MM.1S (cell line): ENCODE data around the gene CHD2.
A peak's percentile ranks its signal among the peaks of the same experiment; 100 is the strongest.

ENCODE experiments used
- DNase-seq: peaks from one replicate; pipeline ENCODE4 v3.0.0-alpha.2; 2015
- H2AFZ ChIP-seq: fragments of 300-600 bp; sonication (generic); 2 replicates; pipeline ENCODE4 v1.6.0; 2016; ENCODE audit warnings: antibody characterized with exemption, low read length
- H3F3A ChIP-seq: fragments of 300-600 bp; sonication (generic); 2 replicates; pipeline ENCODE4 v1.6.1; 2016; ENCODE audit warnings: mild to moderate bottlenecking, antibody characterized with exemption, low read length, moderate library complexity, mixed read lengths; ENCODE audit not compliant: insufficient read depth
- H3K27ac ChIP-seq: fragments of 300-600 bp; sonication (generic); 2 replicates; pipeline ENCODE4 v1.5.1; 2016; ENCODE audit warnings: mild to moderate bottlenecking, low read length
- H3K27me3 ChIP-seq: fragments of 300-600 bp; sonication (generic); replicated peaks from 2 replicates; pipeline ENCODE4 v1.6.0; 2016; ENCODE audit warnings: low read length; ENCODE audit not compliant: insufficient read depth
- H3K36me3 ChIP-seq: fragments of 300-600 bp; sonication (generic); replicated peaks from 2 replicates; pipeline ENCODE4 v1.6.1; 2016; ENCODE audit warnings: mild to moderate bottlenecking, low read length, mixed read lengths; ENCODE audit not compliant: insufficient read depth
- H3K4me1 ChIP-seq: fragments of 300-600 bp; sonication (generic); 2 replicates; pipeline ENCODE4 v1.6.1; 2016; ENCODE audit warnings: low read length, mixed read lengths
- H3K4me2 ChIP-seq: fragments of 300-600 bp; sonication (generic); 2 replicates; pipeline ENCODE4 v1.6.0; 2016; ENCODE audit warnings: low read depth, low read length
- H3K4me3 ChIP-seq: fragments of 300-600 bp; sonication (generic); 2 replicates; pipeline ENCODE4 v1.5.1; 2016; ENCODE audit warnings: low read length, mixed read lengths
- H3K79me2 ChIP-seq: fragments of 300-600 bp; sonication (generic); 2 replicates; pipeline ENCODE4 v1.6.1; 2016; ENCODE audit warnings: mixed run types, low read length, mixed read lengths
- H3K9ac ChIP-seq: fragments of 300-600 bp; sonication (generic); 2 replicates; pipeline ENCODE4 v1.6.1; 2016; ENCODE audit warnings: low read length, mixed read lengths
- H3K9me2 ChIP-seq: fragments of 300-600 bp; sonication (generic); replicated peaks from 2 replicates; pipeline ENCODE4 v1.6.1; 2016; ENCODE audit warnings: mild to moderate bottlenecking, low read length, mixed read lengths; ENCODE audit not compliant: insufficient read depth
- H3K9me3 ChIP-seq: fragments of 300-600 bp; sonication (generic); replicated peaks from 2 replicates; pipeline ENCODE4 v1.6.1; 2016; ENCODE audit warnings: mild to moderate bottlenecking, low read length, mixed read lengths; ENCODE audit not compliant: insufficient read depth
- H4K20me1 ChIP-seq: fragments of 300-600 bp; sonication (generic); 2 replicates; pipeline ENCODE4 v1.6.1; 2016; ENCODE audit warnings: mild to moderate bottlenecking, low read length, moderate library complexity, mixed read lengths; ENCODE audit not compliant: insufficient read depth
- EZH2 ChIP-seq: fragments of 300-600 bp; sonication (generic); optimal IDR thresholded peaks from 2 replicates; pipeline ENCODE3; 2017; ENCODE audit warnings: low read depth, mild to moderate bottlenecking, antibody characterized with exemption, low read length, mixed read lengths
- EZH2phosphoT487 ChIP-seq: fragments of 300-600 bp; sonication (generic); IDR thresholded peaks from 2 replicates; pipeline ENCODE4 v1.6.1; 2018; ENCODE audit warnings: antibody characterized with exemption, low read length
- TF ChIP-seq, protein P1 (sequence below): fragments of 300-600 bp; sonication (generic); IDR thresholded peaks from 2 replicates; pipeline ENCODE4 v1.5.1; 2016; ENCODE audit warnings: antibody characterized with exemption, low read length, mixed read lengths

The CHD2 gene

DNA sequence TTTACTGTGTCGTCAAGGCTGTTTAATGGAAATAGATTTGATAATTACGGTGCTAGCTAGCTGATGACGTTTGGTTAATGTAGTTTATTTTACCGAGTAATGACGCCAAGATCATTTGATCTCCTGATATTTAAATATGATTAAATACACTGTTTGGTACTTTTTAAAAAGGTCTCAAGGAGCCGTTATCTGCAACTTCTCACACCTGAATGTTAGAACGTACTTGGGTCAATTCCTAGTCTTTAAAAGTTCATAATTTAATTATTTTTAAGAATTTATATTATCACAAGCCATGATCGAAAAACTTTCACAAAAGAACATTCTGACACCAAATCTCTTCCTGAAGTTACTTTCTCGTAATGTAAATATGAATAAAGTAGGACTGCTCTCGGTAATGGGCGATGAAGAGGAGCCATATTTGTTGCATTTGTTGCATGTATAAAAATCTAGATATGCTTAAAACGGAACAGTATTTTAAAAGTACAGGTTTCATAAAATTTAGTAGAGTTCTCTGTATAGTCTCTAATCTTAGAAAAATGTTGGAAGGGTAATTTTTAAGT, 16.2 kb upstream of the CHD2 start:
- Histone ChIP-seq H3K27me3 (no peaks in the 10 kb centered on the region), H3K9me3 (no peaks in the 10 kb centered on the region), H2AFZ (no peak overlapping the region), H3F3A (0 out of 2 replicates have a peak, but pooled peaks cover 4% of the 10 kb centered on the region), H3K27ac (peak overlapping the region; percentile 83), H3K79me2 (peaks cover 61% of the 10 kb centered on the region), H3K4me1 (peaks cover 29% of the 10 kb centered on the region), H3K36me3 (peaks cover 22% of the 10 kb centered on the region; the same call in 1 of the 2 replicates), H3K4me2 (peak overlapping the region; percentile 67), H4K20me1 (peaks cover 3% of the 10 kb centered on the region; the same call in 1 of the 2 replicates), H3K9me2 (no peaks in the 10 kb centered on the region), H3K4me3 (peak overlapping the region; percentile 78), H3K9ac (peak overlapping the region; percentile 99)
- TF ChIP-seq EZH2phosphoT487: no peak
- no peak for TF ChIP-seq EZH2
- TF ChIP-seq, protein P1, sequence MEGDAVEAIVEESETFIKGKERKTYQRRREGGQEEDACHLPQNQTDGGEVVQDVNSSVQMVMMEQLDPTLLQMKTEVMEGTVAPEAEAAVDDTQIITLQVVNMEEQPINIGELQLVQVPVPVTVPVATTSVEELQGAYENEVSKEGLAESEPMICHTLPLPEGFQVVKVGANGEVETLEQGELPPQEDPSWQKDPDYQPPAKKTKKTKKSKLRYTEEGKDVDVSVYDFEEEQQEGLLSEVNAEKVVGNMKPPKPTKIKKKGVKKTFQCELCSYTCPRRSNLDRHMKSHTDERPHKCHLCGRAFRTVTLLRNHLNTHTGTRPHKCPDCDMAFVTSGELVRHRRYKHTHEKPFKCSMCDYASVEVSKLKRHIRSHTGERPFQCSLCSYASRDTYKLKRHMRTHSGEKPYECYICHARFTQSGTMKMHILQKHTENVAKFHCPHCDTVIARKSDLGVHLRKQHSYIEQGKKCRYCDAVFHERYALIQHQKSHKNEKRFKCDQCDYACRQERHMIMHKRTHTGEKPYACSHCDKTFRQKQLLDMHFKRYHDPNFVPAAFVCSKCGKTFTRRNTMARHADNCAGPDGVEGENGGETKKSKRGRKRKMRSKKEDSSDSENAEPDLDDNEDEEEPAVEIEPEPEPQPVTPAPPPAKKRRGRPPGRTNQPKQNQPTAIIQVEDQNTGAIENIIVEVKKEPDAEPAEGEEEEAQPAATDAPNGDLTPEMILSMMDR: no peak
- DNase-seq: no peak

DNA sequence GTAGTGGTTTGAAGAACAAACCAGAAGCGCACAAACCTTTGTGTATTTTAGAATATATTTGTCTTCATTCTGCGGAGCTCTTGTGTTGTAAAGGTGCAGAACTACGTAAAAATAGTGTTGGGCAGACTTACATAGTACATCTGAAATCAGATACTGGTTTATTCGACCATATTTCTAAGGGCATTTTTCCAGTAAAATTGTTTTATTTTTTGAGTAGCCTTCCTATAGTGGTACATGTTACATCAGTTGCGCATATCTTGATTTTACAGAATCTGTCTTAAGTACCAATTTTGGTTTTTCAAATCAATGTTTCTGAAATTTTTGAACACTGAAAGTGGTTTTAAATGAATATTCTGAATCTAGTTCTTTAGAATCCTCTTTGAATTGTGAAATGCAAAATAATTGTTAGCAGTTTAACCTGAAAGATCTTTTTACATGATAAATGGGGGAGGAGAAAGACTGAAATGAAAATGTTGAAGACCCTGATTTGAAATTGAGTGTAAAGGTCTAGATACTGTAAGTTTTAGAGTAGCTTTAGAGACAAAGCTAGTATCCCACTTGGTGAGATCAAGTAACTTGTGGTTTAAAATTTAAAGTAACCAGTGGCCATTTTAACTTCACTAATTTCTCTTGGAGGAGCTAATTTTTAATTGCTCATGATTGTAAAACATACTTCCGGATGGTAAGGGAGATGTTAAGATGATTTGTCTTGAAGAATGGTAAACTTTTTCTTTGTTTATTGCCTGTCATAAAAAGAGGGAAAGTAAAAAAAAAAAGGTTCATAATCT, 15.5 kb upstream of the CHD2 start:
- Histone ChIP-seq H3K27me3 (no peaks in the 10 kb centered on the region), H3K4me3 (peak overlapping the region; percentile 78), H3K9me3 (no peaks in the 10 kb centered on the region), H3K4me1 (peaks cover 32% of the 10 kb centered on the region), H3F3A (peaks cover 6% of the 10 kb centered on the region; the same call in 1 of the 2 replicates), H3K4me2 (peak overlapping the region; percentile 67), H3K9ac (peak overlapping the region; percentile 99), H3K79me2 (peaks cover 67% of the 10 kb centered on the region), H2AFZ (no peak overlapping the region), H3K27ac (peak overlapping the region; percentile 83; the same call in 1 of the 2 replicates), H4K20me1 (peaks cover 3% of the 10 kb centered on the region; the same call in 1 of the 2 replicates), H3K36me3 (peaks cover 25% of the 10 kb centered on the region; the same call in 1 of the 2 replicates), H3K9me2 (no peaks in the 10 kb centered on the region)
- TF ChIP-seq, protein P1: no peak
- TF ChIP-seq EZH2phosphoT487 (no peak), EZH2 (no peak)
- DNase-seq: no peak

GRCh38 chr15:92885224-92886041, 14.7 kb upstream of the CHD2 start:
- TF ChIP-seq, protein P1: no peak
- TF ChIP-seq EZH2phosphoT487 (no peak), EZH2 (no peak)
- H3K9me3 ChIP-seq: no peaks in the 10 kb centered on the region
- no peak overlapping the region for H2AFZ ChIP-seq
- H3K9ac ChIP-seq: peak overlapping the region; percentile 99; the same call in 1 of the 2 replicates
- H3K9me2 ChIP-seq: no peaks in the 10 kb centered on the region
- H3K4me2 ChIP-seq: peak overlapping the region; percentile 67
- H3K4me3 ChIP-seq: peak overlapping the region; percentile 78
- H3K4me1 ChIP-seq: peaks cover 28% of the 10 kb centered on the region
- peaks cover 75% of the 10 kb centered on the region for H3K79me2 ChIP-seq
- H3K36me3 ChIP-seq: peaks cover 26% of the 10 kb centered on the region; the same call in 1 of the 2 replicates
- peak overlapping the region; percentile 83; the same call in 1 of the 2 replicates for H3K27ac ChIP-seq
- no peak for DNase-seq
- H3F3A ChIP-seq: peaks cover 3% of the 10 kb centered on the region; the same call in 1 of the 2 replicates
- peaks cover 3% of the 10 kb centered on the region; the same call in 1 of the 2 replicates for H4K20me1 ChIP-seq
- H3K27me3 ChIP-seq: no peaks in the 10 kb centered on the region
